GM04503 (cell line): ENCODE results near the gene GLYR1.
A peak's percentile ranks its signal among the peaks of the same experiment; 100 is the strongest.
"Not testable (repeated sequence)": the region's sequence is repeated elsewhere in the genome, so short reads cannot be mapped to it uniquely, and the experiment has no call there.

Source experiments
- DNase-seq: peaks from one replicate; pipeline ENCODE4 v3.0.0-alpha.2; 2012; ENCODE audit warnings: low read depth

GLYR1 gene

DNA sequence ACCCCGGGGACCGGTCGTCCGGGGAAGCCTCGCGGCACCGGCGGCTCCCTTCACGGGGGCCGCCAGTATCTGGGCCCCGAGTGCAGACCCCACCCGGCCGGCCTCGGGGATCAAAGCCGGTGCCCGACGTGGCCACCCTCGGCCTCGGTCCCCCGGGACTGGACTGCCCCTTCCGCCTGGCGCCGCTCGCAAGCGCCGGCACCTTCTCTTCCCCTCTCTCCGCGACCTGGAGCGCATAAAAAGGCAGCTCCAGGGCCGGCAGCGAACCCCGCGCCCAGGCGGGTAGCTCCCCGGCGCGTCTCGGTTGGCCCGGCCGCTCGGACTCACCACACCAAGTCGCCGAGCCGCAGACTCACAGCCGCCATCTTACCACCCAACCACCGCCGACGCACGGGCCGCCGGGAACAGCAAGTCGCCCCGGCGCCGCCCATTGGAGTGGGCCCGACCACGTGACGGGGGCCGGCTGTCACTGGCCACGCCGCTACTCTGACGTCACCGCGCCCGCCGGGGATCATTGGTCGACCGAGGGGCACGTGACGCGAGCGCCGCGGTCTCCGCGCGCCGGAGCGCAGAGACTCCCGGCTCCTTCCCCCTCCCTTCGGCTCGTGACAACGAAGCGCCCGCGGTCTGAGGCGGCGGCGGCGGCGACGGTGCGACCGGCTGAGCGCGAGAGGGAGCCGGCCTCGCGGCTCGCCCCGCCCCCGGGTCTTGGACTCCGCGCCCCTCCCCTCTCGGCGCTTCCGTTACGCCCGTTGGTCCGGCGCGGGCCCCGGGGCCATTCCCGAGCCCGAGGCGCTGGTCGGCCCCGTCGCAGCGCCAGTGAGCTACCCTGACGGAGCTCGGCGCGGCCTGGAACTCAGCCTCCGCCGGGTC is at the start of gene GLYR1, which contains the start of gene UBN1:
Gene GLYR1 (minus strand): TSS at position 388 of the 873 bp plus-strand sequence. CDS start 23 bp downstream, at position 365.
Gene UBN1 (plus strand): TSS at position 581 of the 873 bp plus-strand sequence. CDS start 5,437 bp downstream, outside the sequence.
- DNase-seq, result peak; percentile 69

DNA sequence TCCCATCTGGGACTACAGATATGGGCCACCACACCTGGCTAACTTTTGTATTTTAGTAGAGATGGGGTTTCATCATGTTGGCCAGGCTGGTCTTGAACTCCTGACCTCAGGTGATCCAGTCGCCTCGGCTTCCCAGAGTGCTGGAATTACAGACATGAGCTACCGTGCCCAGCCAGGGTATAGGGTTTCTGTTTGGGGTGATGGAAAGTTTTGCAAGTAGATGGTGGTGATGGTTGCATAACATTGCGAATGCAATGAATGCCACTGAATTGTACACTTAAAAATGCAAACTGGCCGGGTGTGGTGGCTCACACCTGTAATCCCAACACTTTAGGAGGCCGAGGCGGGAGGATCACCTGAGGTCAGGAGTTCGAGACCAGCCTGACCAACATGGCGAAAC is 49.7 kb upstream of the GLYR1 start:
- not testable (repeated sequence) for DNase-seq

DNA sequence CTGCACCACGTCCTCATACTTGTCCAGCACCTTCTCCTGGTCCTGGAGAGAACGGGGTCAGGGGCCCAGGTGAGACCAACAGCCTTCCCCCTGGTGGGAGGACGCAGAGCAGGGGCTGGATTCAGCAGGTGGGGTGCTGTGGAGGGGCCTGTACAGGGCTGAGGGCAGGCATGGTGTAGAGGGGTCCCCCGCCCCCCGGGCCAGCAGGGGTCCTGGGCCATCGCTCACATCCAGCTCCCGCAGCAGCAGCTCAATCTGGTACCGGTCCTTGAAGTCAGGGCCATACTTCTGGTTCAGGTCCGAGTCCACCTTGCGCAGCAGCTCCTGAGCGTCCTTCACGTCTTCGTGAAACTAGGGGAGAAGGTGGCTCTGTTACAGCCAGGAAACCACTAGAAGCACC is 48.3 kb upstream of the GLYR1 start:
- no peak for DNase-seq

DNA sequence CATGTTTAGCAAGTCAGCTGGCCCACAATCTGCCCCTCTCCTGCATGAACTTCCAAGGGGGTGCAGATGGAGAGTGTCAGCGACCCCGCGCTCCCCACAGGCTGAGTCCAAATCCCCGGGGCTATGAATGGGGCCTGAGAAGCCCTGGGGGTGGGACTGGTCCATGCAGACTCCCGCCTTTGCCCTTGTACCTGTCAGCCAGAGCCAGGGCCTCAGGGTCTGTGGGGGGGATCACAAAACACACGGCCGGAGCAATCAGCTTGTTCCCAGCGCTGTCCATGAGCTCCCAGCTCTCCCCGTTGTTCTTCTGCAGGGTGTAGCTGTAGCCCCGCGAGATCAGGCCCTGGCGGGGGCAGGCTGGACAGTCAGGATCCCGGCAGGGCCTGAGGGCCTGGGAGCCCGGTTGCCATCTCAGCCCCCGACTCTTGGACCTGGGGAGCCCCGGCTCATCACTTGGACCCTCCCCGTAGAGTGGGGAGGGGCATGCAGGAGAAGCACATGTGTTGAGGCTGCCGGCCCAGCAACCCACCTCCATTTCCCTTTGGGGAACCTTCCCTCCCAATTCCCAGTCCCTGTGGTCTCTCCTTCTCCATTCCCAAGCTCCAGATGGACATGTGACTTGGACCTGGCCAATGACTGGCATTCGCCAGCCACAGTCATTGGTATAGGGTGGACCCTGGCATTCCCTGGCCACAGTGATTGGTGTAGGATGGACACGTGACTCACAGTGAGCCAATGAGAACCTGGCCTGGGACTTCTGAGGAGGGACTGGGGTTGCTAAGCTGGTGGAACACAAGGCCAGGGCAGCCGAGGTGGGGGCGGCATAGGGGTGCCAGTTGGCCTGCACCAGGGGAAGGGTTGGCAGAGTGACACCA is 47.4 kb upstream of the GLYR1 start:
- DNase-seq, result no peak

DNA sequence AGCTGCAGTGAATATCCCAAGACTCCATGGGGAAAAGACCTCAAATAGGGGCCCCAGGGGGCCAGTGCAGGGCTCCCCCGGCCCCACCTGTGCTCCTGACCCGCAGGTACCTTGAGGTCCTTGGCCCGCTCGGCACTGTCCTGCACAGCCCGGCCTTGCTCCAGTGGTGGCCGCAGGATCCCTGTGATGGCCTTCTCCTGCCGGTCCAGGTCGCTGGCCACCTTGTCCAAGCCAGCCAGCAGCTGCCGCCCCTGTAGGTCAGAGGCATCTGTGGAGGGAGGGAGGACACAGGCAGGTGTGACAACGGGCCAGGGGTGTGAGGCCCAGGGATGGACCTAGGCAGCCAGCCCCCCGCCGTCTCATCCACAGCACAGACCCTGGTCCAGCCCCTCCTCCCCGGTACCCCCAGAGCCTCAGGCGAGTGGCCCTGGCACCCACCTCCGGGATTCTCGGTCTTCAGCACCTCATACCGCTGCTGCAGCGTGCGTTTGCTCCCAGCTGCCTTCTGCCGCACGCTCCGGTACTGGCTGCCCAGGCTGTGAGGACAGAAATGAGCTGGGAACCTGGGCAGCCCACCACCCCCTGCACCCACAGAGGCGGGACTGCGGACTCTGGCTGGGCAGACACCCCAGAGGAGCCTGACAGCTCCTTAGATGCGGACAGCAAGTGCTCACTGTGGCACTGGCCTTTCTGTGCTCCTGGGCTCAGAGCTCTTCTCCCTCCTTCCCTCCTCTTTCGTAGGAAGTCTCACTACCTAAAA is 46.2 kb upstream of the GLYR1 start:
- no peak for DNase-seq

DNA sequence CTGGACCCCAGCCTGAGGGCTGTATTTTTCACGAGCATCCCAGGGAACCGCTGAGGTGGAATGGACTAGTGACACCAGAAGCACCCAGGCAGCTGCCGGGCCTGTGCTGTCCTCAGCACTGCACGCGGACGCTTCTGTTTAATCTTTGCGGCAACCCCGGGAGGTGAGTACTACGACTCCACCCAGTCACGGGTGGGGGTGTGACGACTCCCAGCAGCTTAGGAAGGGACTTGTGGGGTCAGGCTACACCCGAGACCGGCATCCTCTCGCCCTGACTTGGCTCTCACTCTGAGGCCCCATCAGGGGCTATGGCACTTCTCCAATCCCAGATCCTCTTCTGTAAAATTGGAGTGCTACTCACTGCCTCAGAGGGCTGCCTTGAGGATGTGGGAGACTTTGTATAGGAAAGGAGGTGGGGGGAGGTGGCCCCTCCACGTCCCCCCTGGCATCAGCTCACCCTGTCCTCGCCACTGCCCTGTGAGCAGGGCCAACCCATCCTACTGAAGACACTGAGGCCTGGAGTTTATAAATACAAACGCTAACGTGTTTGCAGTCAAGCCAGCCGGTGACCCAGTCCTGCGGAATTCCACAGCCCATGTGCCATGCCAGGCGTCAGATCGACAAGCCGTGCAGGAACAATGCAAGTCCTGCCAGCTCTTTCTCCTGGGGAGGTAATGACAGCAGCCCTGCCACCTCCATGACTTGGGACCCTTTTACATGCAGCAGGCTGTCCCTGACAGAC is 45.4 kb upstream of the GLYR1 start:
- no peak for DNase-seq

DNA sequence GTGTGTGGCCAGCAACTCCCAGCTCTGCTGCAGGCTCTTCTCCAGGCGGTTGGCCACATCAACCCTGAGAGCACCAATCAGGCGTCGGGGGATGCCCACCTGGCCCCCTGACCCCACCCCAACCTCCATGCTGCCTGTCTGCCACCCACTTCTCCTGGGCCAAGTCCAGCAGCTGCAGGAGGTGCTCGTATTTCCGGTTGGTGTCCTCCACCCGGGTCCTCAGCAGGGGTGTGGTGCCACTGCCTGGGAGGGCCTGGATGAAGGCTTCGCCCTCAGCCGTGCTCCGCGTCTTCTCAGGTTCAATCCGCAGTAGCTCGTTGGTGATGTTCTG is 44.8 kb upstream of the GLYR1 start:
- DNase-seq, result no peak

DNA sequence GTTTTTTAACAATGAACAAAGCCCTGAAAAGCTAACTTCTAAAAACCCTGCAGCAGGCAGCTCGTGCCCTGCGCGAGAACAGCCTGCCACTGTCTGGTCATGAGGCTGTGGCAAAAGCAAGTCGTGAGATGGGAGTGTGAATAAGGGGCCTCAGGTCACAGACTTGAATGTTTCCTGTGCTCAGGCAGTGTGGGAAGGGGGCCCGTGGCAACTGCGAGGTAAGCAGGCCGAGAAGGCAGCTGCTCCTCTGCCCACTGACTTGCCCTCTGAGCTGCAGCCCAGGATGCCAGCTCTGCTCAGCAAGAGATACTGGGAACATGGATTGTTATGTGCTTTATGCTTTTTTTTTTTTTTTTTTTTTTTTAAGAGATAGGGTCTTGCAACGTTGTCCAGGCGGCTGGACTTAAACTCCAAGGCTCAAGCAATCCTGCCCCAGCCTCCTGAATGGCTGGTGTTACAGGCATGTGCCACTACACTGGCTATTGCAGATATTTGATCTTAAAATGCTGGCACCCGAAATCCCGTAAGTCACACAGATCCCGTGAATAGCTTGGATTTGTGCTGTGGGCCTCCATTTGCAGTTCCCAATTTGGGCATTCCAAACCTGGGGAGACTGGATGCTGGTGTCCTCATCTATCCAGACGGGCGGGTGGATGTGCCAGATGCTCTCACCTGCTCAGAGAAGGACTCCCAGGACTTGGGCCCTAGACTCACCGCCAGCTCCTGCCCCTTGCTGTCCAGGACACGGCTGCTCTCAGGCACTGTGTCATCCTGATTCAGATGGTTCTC is 44.2 kb upstream of the GLYR1 start:
- no peak for DNase-seq

DNA sequence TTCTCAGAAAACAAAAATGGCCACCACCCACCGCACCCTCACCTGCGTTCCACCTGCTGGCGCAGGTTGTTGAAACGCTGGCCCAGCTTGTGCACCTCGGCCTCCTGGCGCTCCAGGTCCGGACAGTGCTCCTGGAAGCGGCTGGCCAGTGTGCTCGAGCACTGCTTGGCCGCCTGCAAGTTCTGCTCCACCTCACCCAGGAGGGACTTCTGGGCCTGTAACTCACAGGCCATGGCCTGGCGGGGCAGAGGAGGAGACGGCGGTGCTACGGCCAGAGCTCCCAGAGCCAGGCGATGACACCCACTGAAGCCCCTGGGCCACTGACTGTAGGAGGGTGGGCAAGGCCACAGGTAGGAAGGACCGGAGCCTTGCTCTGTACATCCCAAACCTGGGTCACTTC is 43.6 kb upstream of the GLYR1 start:
- no peak for DNase-seq

DNA sequence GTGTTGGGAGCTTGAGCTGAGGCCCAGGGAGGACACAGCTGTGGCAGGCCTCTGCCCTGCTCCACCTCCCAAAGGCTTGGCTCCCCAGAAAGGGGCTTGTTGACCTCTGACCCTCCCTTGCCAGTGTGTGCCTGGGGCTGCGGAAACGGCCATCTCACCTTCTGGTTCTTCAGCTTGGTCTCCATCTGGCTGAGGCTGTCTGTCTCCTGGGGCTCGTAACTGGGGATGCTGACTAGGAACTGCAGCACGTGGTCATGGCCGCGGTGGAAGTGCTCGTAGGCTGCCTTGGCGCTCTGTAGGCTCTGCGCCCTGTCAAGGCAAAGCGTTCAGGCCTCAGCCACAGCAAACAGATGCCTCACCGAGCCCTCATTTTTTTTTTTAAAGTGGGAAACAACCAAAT is 42.9 kb upstream of the GLYR1 start:
- no peak for DNase-seq

DNA sequence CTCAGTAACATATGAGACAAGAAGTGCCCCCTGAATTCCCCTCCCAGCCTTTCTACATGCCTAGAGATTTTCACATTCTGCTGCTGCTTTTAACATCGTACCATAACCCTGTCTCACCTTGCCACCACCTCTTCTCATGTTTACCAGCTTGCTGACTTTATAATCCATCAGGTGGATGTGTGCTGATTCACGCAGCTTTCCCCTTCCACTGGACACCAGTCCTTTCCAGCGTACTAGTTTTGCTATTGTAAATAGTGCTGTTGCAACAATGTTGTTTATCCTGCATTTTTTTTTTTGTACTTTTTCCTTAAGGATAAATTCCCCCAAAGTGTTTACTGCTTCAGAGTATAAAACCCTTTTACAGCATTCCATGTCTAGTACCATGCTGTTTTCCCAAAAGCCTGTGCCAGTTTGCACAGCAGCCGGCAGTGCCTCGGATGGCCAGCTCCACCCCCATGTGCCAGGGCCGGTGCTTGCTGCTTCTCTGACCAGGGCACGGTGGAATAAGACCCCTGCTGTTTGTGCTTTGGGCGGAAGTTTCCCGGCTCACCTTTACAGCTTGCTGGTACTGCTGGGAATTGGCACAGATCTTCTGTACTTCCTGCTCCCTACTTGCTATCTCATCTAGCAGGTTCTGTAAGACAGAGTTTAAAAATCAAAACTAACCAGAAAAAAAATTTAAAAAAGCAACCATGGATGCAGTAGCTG is 41.5 kb upstream of the GLYR1 start:
- no peak for DNase-seq

DNA sequence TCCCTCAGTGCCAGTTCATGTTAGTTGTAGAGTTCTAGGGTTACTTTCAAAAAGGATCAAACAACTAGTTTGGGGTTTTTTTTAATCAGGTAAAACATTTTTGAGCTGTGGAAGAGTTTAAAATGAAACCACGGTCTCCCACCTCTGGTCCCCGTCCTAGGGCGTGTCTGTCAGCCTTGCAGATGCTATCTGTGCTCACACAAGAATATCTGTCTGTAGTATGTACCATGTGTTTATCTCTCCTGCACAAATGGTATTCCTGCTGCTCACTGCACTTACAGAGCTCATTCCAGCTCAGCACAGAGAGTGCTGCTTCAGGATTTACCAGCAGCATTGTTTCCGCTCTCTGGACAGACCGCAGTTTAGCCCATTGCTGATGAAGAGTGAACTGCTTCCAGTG is 39.1 kb upstream of the GLYR1 start:
- DNase-seq, result no peak

DNA sequence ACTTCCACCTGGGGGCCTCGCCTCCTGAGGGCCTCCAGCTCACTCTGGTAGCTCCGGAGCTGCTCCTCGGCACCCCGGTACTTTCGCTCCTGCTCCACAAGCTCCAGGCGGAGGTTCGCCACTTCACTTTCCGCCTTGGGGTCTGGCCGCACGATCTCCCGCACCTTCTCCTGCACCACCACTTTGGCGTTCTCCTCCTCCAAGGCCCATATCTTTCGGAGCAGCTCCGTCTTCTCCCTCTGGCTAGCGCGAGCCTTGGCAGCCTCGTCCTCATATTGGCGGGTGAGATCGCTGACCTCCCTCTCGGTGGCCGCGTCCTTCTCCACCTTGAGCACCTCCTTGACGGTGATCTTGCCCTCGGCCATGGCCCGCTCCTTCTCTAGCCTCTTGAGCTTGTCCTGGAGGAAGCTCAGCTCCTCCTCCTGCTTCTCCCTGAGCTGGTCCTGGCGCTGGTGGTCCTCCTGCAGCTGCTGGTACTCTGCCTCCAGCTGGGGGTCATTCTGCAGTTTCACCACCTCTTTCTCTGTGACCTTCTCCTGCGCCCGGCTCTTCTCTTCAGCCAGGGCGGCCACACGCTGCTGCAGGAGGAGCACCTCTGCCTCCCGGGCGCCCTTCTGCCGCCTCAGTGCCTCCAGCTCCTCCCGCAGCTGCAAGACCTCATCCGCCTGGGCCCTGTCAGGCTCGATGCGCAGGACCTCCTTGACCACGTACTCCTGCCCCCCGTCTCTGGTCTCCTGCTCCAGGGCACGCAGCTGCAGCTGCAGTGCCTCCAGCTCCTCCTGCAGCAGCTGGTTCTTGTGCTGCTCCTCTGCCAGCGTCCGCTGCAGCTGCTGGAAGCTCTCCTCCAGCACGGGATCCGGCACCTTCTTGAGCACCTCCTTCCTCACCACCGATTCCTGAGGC is 38.1 kb upstream of the GLYR1 start:
- no peak for DNase-seq

DNA sequence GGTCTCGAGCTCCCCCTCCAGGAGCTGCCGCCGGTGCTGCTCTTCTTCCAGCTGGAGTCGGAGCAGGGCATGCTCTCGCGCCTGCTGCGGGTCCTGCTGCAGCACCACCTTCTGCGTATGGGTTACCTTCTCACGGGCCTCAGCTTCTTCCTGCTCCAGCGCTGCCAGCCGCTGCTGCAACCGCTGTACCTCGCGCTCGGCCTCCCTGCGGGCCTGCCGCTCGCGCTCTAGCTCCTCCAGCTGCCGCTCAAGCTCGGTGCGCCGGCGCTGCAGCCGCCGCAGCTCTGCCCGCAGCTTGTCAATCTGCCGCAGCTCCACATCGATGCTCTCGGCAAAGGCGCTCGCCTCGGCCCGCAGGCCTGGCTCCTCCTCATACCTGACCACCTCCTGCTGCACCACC is 37.1 kb upstream of the GLYR1 start:
- DNase-seq, result no peak

DNA sequence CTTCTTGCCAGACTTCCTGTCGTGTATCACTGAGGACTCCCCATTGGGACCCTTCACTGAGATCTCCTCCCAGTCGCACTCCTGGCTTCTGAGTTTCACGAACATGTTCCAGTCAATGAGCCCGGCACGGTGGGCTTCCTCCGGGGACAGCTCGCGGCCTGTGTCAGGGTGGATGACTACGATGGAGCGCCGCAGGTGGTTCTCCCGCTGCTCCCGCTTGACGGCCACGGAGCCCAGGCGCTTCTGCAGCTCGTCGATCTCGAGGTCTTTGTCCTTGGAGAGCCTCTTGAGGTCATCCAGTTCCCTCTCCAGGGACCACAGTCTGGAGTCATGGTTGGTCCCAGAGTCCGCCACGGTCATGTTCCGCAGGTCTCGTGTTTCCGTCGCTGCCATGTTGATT is 36.4 kb upstream of the GLYR1 start:
- no peak for DNase-seq

DNA sequence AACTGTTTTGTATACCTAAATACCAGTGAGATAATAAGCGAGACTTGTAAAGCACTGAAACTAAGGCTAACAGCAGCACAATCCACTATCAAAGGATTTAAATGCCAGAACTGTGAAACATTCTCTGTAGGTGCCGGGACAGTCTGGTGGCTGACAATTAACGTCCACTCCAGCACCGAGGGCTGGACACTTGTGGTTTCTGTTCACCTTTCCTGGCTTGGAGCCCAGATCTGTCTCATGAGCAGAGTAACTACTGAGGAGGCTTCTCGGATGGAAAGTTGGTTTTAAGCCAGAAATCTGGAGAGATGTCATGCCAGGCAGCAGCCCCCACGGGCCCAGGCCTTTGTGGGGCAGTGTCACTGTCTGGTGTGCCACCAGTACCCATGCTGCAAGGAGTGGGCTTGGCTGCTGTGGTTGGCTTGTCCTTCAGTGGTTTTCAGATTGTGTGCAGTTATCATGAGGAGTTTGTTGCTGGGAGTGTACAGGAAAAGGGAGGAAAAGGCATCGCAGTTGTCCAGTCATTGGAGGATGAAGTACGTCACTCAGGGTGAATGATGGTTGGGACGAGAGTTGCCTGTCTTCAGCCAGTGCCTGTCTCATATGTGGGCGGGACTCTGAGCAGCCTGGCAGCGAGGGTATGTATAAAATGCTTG is 35.7 kb upstream of the GLYR1 start:
- DNase-seq, result no peak

DNA sequence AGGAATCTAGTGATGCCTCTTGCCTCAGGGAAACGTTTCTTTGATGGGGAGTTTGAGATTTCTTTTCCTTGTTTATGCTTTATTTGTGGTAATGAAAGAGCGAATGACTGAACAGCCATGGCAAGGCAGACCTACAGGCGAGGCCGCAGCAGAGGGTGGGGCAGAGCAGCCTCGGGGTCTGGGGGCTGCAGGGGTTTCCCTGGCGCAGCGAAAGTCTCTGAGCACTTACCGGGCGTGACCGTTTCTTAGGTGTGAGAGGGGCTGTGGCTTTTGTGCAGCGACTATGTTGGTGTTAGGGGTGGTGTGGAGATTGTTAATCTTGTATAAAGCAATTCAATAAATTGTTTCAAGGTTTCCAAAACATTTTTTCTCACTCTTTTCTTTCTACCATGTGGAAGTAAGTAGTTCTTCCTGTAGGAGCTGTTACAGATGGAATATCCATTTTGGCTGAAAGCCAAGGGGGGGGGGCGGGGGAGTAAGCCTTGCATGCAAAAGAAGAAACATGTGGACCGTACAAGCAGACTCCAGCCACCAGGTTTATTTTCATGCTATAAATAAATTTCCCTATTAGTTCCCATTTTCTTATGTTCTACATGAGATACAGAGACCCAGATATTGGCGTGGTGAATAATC is 35.0 kb upstream of the GLYR1 start:
- no peak for DNase-seq

DNA sequence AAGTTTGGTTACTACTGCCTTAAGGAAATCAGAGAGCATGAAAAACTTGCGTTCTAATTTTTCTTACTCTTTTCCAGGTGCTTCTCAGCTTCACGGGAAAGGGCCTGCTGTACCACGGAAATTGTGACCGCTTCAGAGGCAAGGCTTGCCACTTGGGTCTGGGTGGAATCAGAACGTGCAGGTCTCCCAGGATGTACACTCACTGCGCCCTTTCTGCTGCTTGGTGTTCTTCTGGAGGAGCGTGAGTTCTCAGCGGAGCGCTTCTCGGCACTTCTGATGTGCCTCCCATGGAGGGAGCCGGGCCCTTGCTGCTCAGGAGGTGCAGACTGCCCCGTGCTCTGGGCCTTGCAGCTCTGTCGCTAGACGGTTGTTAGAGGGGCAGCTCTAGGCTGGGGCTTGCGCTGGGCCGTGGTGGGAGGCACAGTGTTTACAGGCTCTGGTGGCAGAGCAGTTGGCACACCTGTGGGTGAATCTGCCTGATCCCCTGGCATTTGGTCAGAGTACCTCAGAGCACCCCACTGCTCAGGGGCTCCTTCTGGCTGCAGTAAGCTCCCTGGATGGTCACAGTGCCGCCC is 33.0 kb upstream of the GLYR1 start:
- DNase-seq, result no peak
